HS-27A (cell line): ENCODE results near the gene CHRNA9.

ENCODE experiments used
- DNase-seq: peaks from one replicate; pipeline ENCODE4 v3.0.0-alpha.2; 2012; ENCODE audit warnings: low read depth, missing footprints

CHRNA9 gene

GRCh38 chr4:40337523-40337922, 2.4 kb downstream of the CHRNA9 start:
- no peak for DNase-seq

- DNase-seq, result no peak
Observed at GRCh38 chr4:40340030-40340429, 4.9 kb downstream of the CHRNA9 start.

- DNase-seq, result no peak
Observed at GRCh38 chr4:40347472-40347871, 12.3 kb downstream of the CHRNA9 start.

GRCh38 chr4:40348000-40348399, 12.9 kb downstream of the CHRNA9 start:
- DNase-seq, result no peak

GRCh38 chr4:40349561-40350198, 14.5 kb downstream of the CHRNA9 start:
- DNase-seq, result no peak

GRCh38 chr4:40350627-40351227, 15.6 kb downstream of the CHRNA9 start:
- DNase-seq, result no peak

GRCh38 chr4:40354158-40354557, 19.0 kb downstream of the CHRNA9 start:
- no peak for DNase-seq

- no peak for DNase-seq
Observed at GRCh38 chr4:40355131-40355530, 20.0 kb downstream of the CHRNA9 start.

- DNase-seq, result no peak
Observed at GRCh38 chr4:40357738-40358137, 22.6 kb downstream of the CHRNA9 start.

- DNase-seq, result no peak
Observed at GRCh38 chr4:40361338-40361737, 26.2 kb downstream of the CHRNA9 start.

GRCh38 chr4:40363382-40363920, 28.3 kb downstream of the CHRNA9 start:
- DNase-seq, result no peak

- DNase-seq, result no peak
Observed at GRCh38 chr4:40363945-40364344, 28.8 kb downstream of the CHRNA9 start.

- no peak for DNase-seq
Observed at GRCh38 chr4:40365766-40366165, 30.6 kb downstream of the CHRNA9 start.

- DNase-seq, result no peak
Observed at GRCh38 chr4:40367451-40367850, 32.3 kb downstream of the CHRNA9 start.

- no peak for DNase-seq
Observed at GRCh38 chr4:40369437-40370274, 34.5 kb downstream of the CHRNA9 start.

- DNase-seq, result no peak
Observed at GRCh38 chr4:40372651-40373050, 37.5 kb downstream of the CHRNA9 start.

- DNase-seq, result no peak
Observed at GRCh38 chr4:40373636-40374035, 38.5 kb downstream of the CHRNA9 start.

GRCh38 chr4:40375095-40375494, 40.0 kb downstream of the CHRNA9 start:
- DNase-seq, result no peak

- no peak for DNase-seq
Observed at GRCh38 chr4:40375620-40376019, 40.5 kb downstream of the CHRNA9 start.

GRCh38 chr4:40377512-40378365, 42.6 kb downstream of the CHRNA9 start:
- no peak for DNase-seq

GRCh38 chr4:40378619-40379018, 43.5 kb downstream of the CHRNA9 start:
- no peak for DNase-seq

- no peak for DNase-seq
Observed at GRCh38 chr4:40379248-40379647, 44.1 kb downstream of the CHRNA9 start.
